Hepatocyte (in vitro differentiated cells): ENCODE data around the gene LRRC46. TPM values are rescaled to one million over a fixed set of nuclear protein-coding genes. Genes with fewer than 3 reads are reported as not detected.
A peak's percentile ranks its signal among the peaks of the same experiment; 100 is the strongest.

ENCODE experiments used
- DNase-seq: peaks from one replicate; pipeline ENCODE4 v3.0.0-alpha.2; 2016; ENCODE audit warnings: low spot score
- H2AFZ ChIP-seq: fragments of 200-600 bp; sonication (generic); 2 replicates; pipeline ENCODE4 v1.6.0; 2016; ENCODE audit warnings: antibody characterized with exemption, mild to moderate bottlenecking
- H3K27ac ChIP-seq: fragments of 200-600 bp; sonication (generic); 2 replicates; pipeline ENCODE4 v1.5.1; 2016; ENCODE audit warnings: mild to moderate bottlenecking
- H3K27me3 ChIP-seq: fragments of 200-600 bp; sonication (generic); 2 replicates; pipeline ENCODE4 v1.6.1; 2016
- H3K36me3 ChIP-seq: fragments of 200-600 bp; sonication (generic); replicated peaks from 2 replicates; pipeline ENCODE4 v1.5.1; 2016; ENCODE audit warnings: low read depth; ENCODE audit not compliant: insufficient read depth
- H3K4me1 ChIP-seq: fragments of 200-600 bp; sonication (generic); 2 replicates; pipeline ENCODE4 v1.5.1; 2016; ENCODE audit warnings: mild to moderate bottlenecking, moderate library complexity; ENCODE audit not compliant: insufficient read depth
- H3K4me2 ChIP-seq: fragments of 200-600 bp; sonication (generic); 2 replicates; pipeline ENCODE4 v1.6.0; 2016
- H3K4me3 ChIP-seq: fragments of 200-600 bp; sonication (generic); 2 replicates; pipeline ENCODE4 v1.5.1; 2016; ENCODE audit warnings: mild to moderate bottlenecking
- H3K79me2 ChIP-seq: fragments of 200-600 bp; sonication (generic); 2 replicates; pipeline ENCODE4 v1.6.0; 2017; ENCODE audit warnings: mild to moderate bottlenecking
- H3K9me2 ChIP-seq: fragments of 200-600 bp; sonication (generic); replicated peaks from 2 replicates; pipeline ENCODE4 v1.6.0; 2017; ENCODE audit warnings: mild to moderate bottlenecking; ENCODE audit not compliant: insufficient read depth
- H3K9me3 ChIP-seq: fragments of 200-600 bp; sonication (generic); 2 replicates; pipeline ENCODE4 v1.5.1; 2016; ENCODE audit warnings: low read depth, mild to moderate bottlenecking
- H4K20me1 ChIP-seq: fragments of 200-600 bp; sonication (generic); 2 replicates; pipeline ENCODE4 v1.6.0; 2016; ENCODE audit warnings: mild to moderate bottlenecking; ENCODE audit not compliant: insufficient read depth, poor library complexity, severe bottlenecking
- EZH2 ChIP-seq: fragments of 200-600 bp; sonication (generic); IDR thresholded peaks from 2 replicates; pipeline ENCODE4 v1.6.1; 2016; ENCODE audit warnings: antibody characterized with exemption, mild to moderate bottlenecking, borderline replicate concordance
- EZH2phosphoT487 ChIP-seq: fragments of 200-600 bp; sonication (generic); IDR thresholded peaks from one replicate; pipeline ENCODE4 v1.6.1; 2018; ENCODE audit warnings: antibody characterized with exemption, mild to moderate bottlenecking, low read depth, moderate library complexity; ENCODE audit not compliant: unreplicated experiment, severe bottlenecking
- WGBS: methylation state at CpG from one replicate; pipeline ENCODE4 v1.1.6; 2016; ENCODE audit warnings: low lambda C conversion rate; ENCODE audit errors: missing lambda C conversion rate; 5-methylcytosine and 5-hydroxymethylcytosine counted together
- polyA plus RNA-seq: library from polyadenylated mRNA; unstranded; fragments of >200 nt; fragmentation: Nextera tagmentation; extraction: Ambion mirVana; gene quantifications from 2 replicates; pipeline ENCODE4 v1.2.1, GENCODE V29; 2016
- total RNA-seq: library from RNA; depleted of rRNA; stranded (reverse); fragments of >200 nt; gene quantifications from 2 replicates; pipeline ENCODE4 v1.2.3, GENCODE V29; 2014
- TF ChIP-seq, protein P1 (sequence below): fragments of 200-600 bp; sonication (generic); IDR thresholded peaks from 2 replicates; pipeline ENCODE4 v1.5.1; 2016; ENCODE audit warnings: antibody characterized with exemption, mild to moderate bottlenecking; ENCODE audit not compliant: poor library complexity

Gene LRRC46
- total and polyA plus RNA-seq, 2 experiments from 2014 or later = 0.83 TPM; not detected in 1

DNA sequence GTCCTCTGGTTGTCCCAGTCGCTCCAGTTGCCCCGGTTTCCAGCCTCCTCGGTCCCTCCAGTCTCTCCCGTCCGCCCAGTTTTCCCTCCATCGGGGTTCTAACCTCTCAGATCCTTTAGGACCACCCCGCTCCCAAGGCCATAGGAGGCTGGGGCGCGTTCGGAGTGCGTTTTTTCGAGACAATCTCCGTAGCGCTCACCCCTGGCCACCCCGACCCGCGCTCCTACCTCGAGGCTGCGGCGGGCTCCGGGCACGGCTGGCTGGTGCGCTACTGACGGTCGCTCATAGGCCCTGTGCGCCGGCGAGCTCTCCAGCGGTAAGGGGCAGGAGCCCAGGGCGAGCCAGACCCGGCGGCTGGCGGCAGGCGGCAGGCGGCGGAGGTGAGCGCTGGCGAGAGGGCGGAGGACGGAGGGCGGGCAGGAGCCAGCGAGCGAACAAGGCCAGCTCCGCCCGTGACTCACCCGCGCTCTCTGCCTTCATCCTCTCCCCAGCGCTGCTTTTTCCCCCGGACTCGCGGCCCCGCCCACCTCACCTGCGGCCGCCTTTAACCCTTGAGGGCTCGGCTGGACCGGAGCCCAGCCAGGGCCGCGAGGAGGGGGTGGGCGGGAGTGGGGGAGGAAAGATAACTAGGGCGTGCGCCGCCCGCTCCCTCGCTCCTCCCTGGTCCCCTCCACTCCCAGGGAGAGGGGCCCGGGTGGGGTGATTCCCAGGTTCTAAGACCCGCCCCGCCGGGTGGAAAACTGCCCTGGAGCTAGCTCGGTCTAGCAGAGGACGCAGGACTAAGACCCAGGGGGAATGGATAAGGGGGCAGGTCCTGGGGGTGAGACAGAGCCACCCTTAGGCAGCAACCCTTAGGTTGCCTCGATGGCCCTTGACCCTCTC is 19.5 kb downstream of the LRRC46 start, which contains the start of gene SP6:
Gene SP6 (minus strand): TSS at position 472 of the 882 bp plus-strand sequence. CDS start 2,734 bp downstream, outside the sequence.
- Histone ChIP-seq H3K79me2 (no peaks in the 10 kb centered on the region), H3K9me3 (no peaks in the 10 kb centered on the region), H3K4me2 (peak within 1 kb of the TSS; percentile 90), H2AFZ (peak within 1 kb of the TSS; percentile 51), H4K20me1 (no peaks in the 10 kb centered on the region), H3K4me3 (peak within 1 kb of the TSS; percentile 25), H3K9me2 (no peaks in the 10 kb centered on the region), H3K4me1 (peaks cover 16% of the 10 kb centered on the region), H3K36me3 (no peaks in the 10 kb centered on the region), H3K27ac (no peak within 1 kb of the TSS), H3K27me3 (peaks cover 87% of the 10 kb centered on the region)
- WGBS = 3% methylated on average over 42 of the region's 71 CpGs
- DNase-seq = peak; percentile 94
- TF ChIP-seq EZH2 (peak; percentile 71), EZH2phosphoT487 (no peak)
- TF ChIP-seq, protein P1, sequence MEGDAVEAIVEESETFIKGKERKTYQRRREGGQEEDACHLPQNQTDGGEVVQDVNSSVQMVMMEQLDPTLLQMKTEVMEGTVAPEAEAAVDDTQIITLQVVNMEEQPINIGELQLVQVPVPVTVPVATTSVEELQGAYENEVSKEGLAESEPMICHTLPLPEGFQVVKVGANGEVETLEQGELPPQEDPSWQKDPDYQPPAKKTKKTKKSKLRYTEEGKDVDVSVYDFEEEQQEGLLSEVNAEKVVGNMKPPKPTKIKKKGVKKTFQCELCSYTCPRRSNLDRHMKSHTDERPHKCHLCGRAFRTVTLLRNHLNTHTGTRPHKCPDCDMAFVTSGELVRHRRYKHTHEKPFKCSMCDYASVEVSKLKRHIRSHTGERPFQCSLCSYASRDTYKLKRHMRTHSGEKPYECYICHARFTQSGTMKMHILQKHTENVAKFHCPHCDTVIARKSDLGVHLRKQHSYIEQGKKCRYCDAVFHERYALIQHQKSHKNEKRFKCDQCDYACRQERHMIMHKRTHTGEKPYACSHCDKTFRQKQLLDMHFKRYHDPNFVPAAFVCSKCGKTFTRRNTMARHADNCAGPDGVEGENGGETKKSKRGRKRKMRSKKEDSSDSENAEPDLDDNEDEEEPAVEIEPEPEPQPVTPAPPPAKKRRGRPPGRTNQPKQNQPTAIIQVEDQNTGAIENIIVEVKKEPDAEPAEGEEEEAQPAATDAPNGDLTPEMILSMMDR = peak; percentile 37

DNA sequence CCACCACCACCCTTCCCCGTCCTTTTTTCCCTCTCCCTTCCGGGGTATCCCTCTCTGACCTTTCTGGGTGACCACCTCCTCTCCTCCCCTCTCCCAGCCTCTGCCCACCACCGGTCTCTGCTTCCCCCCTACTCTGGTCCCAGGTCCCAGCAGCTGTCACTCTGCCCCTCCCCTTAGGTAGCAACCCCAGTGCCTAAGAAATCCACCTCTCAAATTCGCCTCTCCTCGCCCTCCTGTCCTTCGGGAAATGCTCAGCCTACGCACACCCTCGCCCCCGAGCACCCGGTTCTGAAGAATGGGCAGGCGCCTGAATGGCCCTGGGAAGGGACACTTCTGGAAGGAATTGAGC is 20.3 kb downstream of the LRRC46 start:
- TF ChIP-seq, protein P1 = no peak
- TF ChIP-seq EZH2phosphoT487 (no peak), EZH2 (no peak)
- H4K20me1 ChIP-seq = no peaks in the 10 kb centered on the region
- H3K4me3 ChIP-seq = no peak overlapping the region
- H3K79me2 ChIP-seq = no peaks in the 10 kb centered on the region
- WGBS = 43% methylated on average over 9 of the region's 11 CpGs
- no peaks in the 10 kb centered on the region for H3K9me3 ChIP-seq
- no peak overlapping the region for H2AFZ ChIP-seq
- no peaks in the 10 kb centered on the region for H3K9me2 ChIP-seq
- H3K27ac ChIP-seq = no peak overlapping the region
- peaks cover 14% of the 10 kb centered on the region for H3K4me1 ChIP-seq
- no peaks in the 10 kb centered on the region for H3K36me3 ChIP-seq
- H3K27me3 ChIP-seq = peaks cover 85% of the 10 kb centered on the region
- peak overlapping the region; percentile 90 for H3K4me2 ChIP-seq
- DNase-seq = no peak

DNA sequence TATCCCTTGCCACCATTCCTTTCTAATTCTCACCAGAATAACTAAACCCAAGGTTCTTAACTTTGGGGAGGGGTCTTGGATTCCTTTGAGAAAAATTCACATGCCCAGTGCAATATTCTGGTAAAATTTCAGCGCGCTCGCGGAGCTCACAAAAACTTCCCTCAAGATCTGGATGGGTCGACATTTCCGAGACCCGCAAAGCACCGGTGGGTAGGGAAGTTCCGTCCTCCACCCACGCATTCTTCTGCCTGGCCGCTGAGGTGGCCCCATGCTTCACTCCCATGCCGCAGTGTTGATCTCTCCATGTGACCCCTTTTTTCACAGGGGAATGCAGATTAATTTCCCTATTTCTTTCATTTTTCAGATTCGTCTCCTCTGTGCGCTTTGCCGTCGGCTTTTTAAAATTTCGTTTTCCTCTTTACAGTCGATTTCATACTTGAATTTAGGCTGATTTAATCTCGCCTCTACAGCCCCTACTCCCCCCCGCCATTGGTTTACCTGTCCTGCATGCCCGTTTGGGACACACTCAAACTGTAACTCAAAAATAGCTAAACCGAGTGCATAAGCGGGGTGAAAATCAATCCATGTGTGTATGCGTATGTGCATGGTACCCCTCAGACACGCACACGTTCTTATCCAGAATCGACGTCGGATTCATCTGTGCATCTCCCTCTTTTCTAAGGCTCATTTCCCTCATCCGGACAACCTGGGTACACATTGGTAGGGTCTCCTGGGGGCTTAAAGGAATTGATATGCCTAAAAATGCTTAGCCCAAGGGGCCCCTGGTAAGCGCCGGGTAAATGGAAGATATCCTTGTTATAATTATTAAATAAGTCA is 20.9 kb downstream of the LRRC46 start:
- no peak for DNase-seq
- 41% methylated on average over 32 of the region's 32 CpGs for WGBS
- Histone ChIP-seq H2AFZ (no peak overlapping the region), H4K20me1 (no peaks in the 10 kb centered on the region), H3K4me3 (no peak overlapping the region), H3K4me1 (peaks cover 8% of the 10 kb centered on the region), H3K79me2 (no peaks in the 10 kb centered on the region), H3K4me2 (peak overlapping the region; percentile 90), H3K27ac (no peak overlapping the region), H3K9me2 (no peaks in the 10 kb centered on the region), H3K27me3 (peaks cover 83% of the 10 kb centered on the region), H3K9me3 (no peaks in the 10 kb centered on the region), H3K36me3 (no peaks in the 10 kb centered on the region)
- TF ChIP-seq, protein P1 = no peak
- TF ChIP-seq EZH2phosphoT487 (peak; percentile 56), EZH2 (peak; percentile 51)
